SHP77 treated with DMSO at 0.1 percent for 48 hours (cell line): ENCODE data around the gene NR3C2.
"Not testable (repeated sequence)": the region's sequence is repeated elsewhere in the genome, so short reads cannot be mapped to it uniquely, and the experiment has no call there.

ENCODE experiments used
- DNase-seq: peaks from one replicate; lab custom pipeline; 2025; lab: John Stamatoyannopoulos, UW

The NR3C2 gene

DNA sequence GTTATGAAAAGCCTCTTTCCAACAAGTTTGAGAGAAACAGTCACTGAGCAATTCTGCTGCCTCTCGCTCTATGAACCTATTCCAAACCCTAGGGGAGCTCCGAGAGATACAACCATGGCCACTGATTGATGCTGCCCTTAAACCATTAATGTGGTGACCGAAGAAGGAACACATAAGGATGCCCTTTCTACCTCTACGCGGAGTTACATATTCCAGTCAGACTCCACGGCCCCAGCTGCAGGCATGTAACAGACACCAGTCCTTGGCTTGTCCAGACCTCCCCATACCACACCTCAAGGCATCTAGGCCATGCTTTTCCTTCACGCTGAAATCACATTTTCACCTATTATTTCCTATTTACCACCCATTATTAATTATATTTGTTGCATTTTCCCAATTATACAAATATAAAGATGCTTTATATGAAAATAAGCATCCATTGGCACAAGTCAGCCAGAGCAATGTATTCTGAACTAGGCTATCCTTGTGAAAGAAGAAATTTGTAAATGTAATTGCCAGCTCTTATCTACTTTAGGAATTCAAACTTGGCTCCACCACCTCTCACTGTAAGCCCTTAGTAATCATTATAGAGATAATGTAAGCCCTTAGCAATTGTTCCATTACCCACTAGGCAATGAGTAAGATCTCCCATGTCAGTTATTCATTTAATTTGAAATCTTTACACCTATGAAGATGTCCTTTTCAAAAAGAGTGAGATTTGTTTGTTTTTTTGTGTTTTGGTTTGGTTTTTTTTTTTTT is 338.4 kb downstream of the NR3C2 start:
- DNase-seq = no peak

DNA sequence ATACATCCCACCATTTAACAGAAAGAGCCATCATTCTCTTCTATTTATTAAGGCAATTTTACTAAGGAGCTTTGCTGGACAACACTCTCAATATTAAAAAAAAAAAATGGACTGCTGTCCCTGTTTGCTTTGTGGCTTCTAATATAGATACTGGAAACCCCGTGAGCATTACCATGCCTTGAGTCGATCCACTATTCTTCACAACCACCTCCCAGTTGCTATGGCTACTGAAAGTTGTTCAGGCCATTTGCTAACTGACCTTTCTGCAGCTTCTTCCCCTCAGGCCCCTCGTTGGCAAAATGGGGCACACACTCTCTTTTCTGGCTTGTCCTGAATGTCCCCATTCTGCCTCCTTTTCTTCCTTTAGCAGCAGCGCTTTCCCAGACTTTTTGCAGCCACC is 340.4 kb downstream of the NR3C2 start:
- no peak for DNase-seq

GRCh38 chr4:148101235-148101634 is 341.0 kb downstream of the NR3C2 start:
- no peak for DNase-seq

GRCh38 chr4:148097801-148098200 is 344.4 kb downstream of the NR3C2 start:
- no peak for DNase-seq

DNA sequence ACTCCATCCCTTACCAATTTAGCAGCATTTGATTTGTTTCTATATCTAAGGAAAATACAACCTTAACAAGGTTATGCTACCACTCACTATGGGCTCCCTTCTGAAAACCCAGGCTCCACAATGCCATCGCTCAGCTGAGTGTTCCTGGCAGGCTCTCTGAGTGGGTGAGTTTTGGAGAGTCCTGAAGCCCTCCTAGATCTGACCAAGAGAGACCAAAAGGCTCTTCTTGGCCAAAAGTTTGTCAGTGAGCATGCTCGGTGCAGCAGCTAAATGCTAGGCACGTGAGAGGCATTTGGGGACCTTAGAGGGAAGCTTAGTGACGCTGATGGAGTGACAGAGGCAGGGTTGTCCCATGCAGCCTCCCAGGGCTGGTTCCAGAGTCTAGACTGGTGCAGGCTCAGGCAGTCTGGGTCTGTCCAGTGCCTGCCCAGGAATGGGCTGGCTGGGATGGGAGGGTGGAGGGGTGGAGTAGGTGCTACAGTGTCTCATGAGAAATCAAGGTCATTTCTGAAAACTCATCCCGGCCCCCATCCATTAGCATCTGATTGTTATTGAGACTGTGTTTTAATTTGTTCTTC is 346.8 kb downstream of the NR3C2 start:
- no peak for DNase-seq

GRCh38 chr4:148094149-148094548 is 348.1 kb downstream of the NR3C2 start:
- no peak for DNase-seq

GRCh38 chr4:148093065-148093464 is 349.1 kb downstream of the NR3C2 start:
- no peak for DNase-seq

- no peak for DNase-seq
Measured at GRCh38 chr4:148092316-148093014, 349.7 kb downstream of the NR3C2 start.

GRCh38 chr4:148091896-148092295 is 350.3 kb downstream of the NR3C2 start:
- DNase-seq = no peak

GRCh38 chr4:148090503-148091476 is 351.4 kb downstream of the NR3C2 start:
- DNase-seq = no peak

- DNase-seq = no peak
Measured at GRCh38 chr4:148090029-148090428, 352.2 kb downstream of the NR3C2 start.

DNA sequence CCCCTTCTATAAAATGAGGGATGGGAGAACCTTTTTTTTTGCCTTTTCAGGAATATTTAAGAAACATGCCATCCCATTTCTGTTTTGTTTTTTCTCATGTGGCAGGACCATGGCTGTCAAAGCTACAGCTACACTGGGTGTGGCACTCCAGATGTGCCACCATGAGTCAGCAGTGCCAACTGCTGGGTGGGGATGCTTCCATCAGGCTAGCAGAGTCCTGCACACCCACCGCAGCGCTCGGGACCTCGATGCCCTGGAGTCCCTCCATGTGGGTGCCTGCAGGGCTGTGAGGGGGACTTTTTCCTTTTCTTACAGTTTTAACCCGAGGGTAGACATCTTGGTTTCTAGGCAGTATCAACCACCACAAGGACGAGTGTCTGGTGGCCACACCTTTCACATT is 352.6 kb downstream of the NR3C2 start:
- no peak for DNase-seq

GRCh38 chr4:148083073-148083472 is 359.1 kb downstream of the NR3C2 start:
- not testable (repeated sequence) for DNase-seq

DNA sequence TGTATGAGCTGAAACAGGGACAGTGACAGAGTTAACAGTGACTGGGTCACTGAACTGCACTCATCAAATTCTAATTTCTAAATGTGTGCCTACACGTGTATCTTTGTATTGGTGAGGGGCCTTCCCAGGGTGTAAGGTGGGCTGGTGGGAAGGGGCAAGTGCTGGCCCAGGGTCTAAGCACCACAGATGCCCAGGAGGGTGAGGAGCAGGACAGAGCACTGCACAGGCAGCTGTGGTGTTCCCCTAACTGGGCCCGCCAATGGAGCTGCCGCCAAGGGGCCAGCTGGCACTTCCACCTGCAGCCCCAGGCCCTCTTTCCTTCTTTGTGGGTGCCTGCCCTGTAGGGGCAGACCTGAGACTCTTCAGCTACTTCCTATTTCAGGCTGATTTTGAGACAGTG is 360.5 kb downstream of the NR3C2 start:
- no peak for DNase-seq

GRCh38 chr4:148081267-148081666 is 360.9 kb downstream of the NR3C2 start:
- no peak for DNase-seq

DNA sequence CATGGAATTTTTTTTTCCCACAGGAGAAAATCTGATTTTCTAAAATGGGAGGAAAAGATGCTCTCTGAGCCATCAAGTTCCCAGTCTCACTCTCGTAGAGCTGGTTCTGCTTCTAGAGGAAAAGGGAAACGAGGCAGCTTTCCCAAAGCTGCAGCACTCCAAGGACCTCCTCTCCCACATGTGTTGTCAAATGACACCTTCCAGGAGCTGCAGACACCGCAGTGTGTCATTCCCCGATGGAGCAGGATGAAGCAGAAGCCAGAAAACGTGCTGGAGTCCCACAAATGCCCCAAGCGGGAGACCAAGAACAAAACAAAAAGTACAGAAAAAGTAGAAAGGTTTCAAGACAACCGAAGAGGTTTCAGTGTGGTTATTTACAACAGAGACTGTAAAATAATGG is 362.3 kb downstream of the NR3C2 start:
- no peak for DNase-seq

GRCh38 chr4:148078061-148078460 is 364.2 kb downstream of the NR3C2 start:
- DNase-seq = no peak

DNA sequence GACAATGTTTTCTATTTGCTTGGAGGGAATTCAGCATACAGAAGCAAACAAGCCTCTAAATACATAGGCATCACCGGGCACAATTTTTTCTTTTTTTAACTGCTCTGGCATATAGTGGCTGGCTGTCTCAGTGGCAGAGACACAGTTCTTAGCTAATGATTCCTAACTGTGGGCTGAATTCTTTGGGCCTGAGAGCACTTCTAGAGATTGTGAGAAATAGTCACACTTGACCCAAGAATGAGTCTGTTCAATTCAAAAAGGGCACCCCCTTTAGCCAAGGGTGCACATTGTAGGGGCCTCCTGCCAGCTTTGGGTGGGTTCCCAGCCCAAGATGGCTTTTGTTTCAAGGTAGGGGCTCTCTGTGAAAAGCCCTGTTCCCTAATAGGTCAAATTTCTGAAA is 364.6 kb downstream of the NR3C2 start:
- DNase-seq = no peak

- no peak for DNase-seq
Measured at GRCh38 chr4:148076964-148077363, 365.2 kb downstream of the NR3C2 start.

DNA sequence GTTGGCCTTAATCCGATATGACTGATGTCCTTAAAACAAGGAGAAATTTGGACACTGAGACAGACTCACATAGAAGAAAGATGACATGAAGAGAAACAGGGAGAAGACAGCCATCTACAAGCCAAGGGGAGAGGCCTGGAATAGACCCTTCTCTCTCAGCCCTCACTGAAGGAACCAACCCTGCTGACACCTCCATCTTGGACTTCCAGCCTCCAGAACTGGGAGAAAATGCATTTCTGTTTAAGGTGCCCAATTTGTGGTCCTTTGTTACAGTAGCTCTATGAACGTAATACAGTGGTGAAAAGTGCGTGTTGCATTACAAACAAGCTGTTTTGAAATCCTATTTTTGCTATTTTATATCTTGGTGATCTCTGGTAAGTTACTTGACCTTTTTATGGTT is 366.8 kb downstream of the NR3C2 start:
- DNase-seq = no peak

DNA sequence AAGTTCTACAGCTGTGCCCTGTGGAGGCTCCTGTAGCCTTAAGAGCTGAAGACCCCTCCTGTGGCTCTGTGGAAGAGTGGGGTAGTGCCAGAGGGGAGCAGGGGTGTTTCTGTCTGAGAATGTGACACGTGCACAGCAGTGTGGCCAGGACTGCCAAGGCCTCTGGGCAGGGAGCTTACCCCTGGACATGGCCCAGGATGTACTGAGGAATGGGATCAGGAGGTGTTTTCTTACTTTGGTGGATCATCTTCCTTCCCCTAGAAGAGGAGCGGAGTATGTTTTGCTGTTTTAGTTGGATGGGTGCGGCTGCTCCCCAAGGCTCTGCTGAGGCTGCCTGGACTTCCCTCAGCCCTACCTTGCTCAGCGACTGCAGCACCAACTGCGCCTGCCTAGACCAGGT is 367.8 kb downstream of the NR3C2 start:
- no peak for DNase-seq

- DNase-seq = no peak
Measured at GRCh38 chr4:148073349-148073748, 368.9 kb downstream of the NR3C2 start.
